SK-N-SH treated with all-trans-retinoic acid at 6 μM for 48 hours (cell line): ENCODE measurements around the gene CTXN1.

Experiments
- ARNTL ChIP-seq: fragments of 450-650 bp; formaldehyde crosslinking; IDR thresholded peaks from 2 replicates; pipeline ENCODE4 v1.5.0; 2020; ENCODE audit warnings: low read depth, mild to moderate bottlenecking, moderate library complexity, borderline replicate concordance
- CREB5 ChIP-seq: fragments of 250-450 bp; sonication (Bioruptor Pico); IDR thresholded peaks from 2 replicates; pipeline ENCODE4 v1.5.1; 2020; ENCODE audit warnings: low read depth, mild to moderate bottlenecking, moderate library complexity
- CSRNP3 ChIP-seq: fragments of 250-450 bp; sonication (Bioruptor Pico); IDR thresholded peaks from 2 replicates; pipeline ENCODE4 v1.5.1; 2021; ENCODE audit warnings: mild to moderate bottlenecking, moderate library complexity
- GLIS3 ChIP-seq: fragments of 250-450 bp; sonication (Bioruptor Pico); IDR thresholded peaks from 2 replicates; pipeline ENCODE4 v1.5.0; 2020; ENCODE audit warnings: mild to moderate bottlenecking, moderate library complexity
- OSR1 ChIP-seq: fragments of 250-450 bp; sonication (Bioruptor Pico); IDR thresholded peaks from 2 replicates; pipeline ENCODE4 v1.8.0; 2022; ENCODE audit warnings: moderate library complexity, mild to moderate bottlenecking, inconsistent platforms
- PATZ1 ChIP-seq: fragments of 250-450 bp; sonication (Bioruptor Pico); IDR thresholded peaks from 2 replicates; pipeline ENCODE4 v1.8.0; 2020; ENCODE audit warnings: mild to moderate bottlenecking, moderate library complexity, borderline replicate concordance
- PPARA ChIP-seq: fragments of 250-450 bp; sonication (Bioruptor Pico); IDR thresholded peaks from 2 replicates; pipeline ENCODE4 v1.5.0; 2020; ENCODE audit warnings: mild to moderate bottlenecking, borderline replicate concordance
- SNAI2 ChIP-seq: fragments of 250-450 bp; sonication (Bioruptor Pico); IDR thresholded peaks from 2 replicates; pipeline ENCODE4 v1.5.0; 2020; ENCODE audit warnings: mild to moderate bottlenecking, moderate library complexity
- TOX ChIP-seq: fragments of 250-450 bp; sonication (Bioruptor Pico); IDR thresholded peaks from 2 replicates; pipeline ENCODE4 v1.8.0; 2021; ENCODE audit warnings: mild to moderate bottlenecking, moderate library complexity, borderline replicate concordance
- TSHZ2 ChIP-seq: fragments of 250-450 bp; sonication (Bioruptor Pico); IDR thresholded peaks from 2 replicates; pipeline ENCODE4 v1.5.0; 2020; ENCODE audit warnings: mild to moderate bottlenecking, moderate library complexity
- ZFP3 ChIP-seq: fragments of 250-450 bp; sonication (Bioruptor Pico); IDR thresholded peaks from 2 replicates; pipeline ENCODE4 v1.5.0; 2020; ENCODE audit warnings: mild to moderate bottlenecking, moderate library complexity
- ZFP30 ChIP-seq: fragments of 450-650 bp; formaldehyde crosslinking; IDR thresholded peaks from 2 replicates; pipeline ENCODE4 v1.5.0; 2022; ENCODE audit warnings: mild to moderate bottlenecking, moderate library complexity
- ZNF70 ChIP-seq: fragments of 450-650 bp; formaldehyde crosslinking; IDR thresholded peaks from 2 replicates; pipeline ENCODE4 v1.5.0; 2020; ENCODE audit warnings: mild to moderate bottlenecking, moderate library complexity
- ZNF8 ChIP-seq: fragments of 450-650 bp; formaldehyde crosslinking; IDR thresholded peaks from 2 replicates; pipeline ENCODE4 v1.5.0; 2020; ENCODE audit warnings: mild to moderate bottlenecking, moderate library complexity

DNA sequence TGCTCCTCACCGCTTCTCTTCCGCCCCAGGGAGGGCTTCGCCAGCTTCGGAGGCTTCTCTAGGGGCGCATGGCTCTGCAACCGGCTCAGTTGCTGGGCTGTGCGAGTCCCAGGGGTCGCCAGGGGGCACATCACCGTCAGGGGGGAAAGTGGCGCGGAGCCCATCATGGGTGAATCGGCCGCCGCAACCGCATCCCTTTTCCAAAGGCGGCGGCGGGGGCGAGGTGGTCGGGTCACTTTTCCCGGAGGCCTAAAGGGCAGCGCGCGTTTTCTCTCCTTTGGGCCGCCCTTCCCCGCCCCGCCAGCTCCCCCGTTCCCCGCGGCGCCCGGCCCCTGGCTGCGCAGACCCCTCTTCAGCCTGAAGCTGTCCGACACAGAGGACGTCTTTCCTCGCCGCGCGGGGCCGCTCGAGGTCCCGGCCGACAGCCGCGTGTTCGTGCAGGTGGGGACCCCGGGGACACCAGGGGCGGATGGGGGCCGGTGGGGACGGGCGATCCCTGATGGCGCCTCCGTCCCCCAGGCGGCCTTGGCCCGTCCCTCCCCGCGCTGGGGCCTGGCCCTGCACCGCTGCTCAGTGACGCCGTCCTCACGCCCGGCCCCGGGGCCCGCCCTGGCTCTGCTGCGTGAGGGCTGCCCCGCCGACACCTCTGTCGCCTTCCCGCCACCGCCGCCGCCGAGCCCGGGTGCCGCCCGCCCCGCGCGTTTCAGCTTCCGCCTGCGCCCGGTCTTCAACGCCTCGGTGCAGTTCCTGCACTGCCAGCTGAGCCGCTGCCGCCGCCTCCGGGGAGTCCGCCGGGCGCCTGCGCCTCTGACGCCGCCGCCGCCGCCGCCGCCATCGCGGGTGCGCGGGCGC is 9.6 kb downstream of the CTXN1 start:
- TF ChIP-seq CREB5 (CRISPR knock-in tag), result no peak
- TF ChIP-seq ZNF70 (CRISPR knock-in tag), result no peak
- TF ChIP-seq PATZ1 (CRISPR knock-in tag), result no peak
- TF ChIP-seq ARNTL (CRISPR knock-in tag), result no peak
- TF ChIP-seq TSHZ2 (CRISPR knock-in tag), result no peak
- TF ChIP-seq GLIS3 (CRISPR knock-in tag), result no peak
- peak; percentile 92 for TF ChIP-seq ZFP3 (CRISPR knock-in tag)
- TF ChIP-seq ZNF8 (CRISPR knock-in tag), result no peak
- no peak for TF ChIP-seq SNAI2 (CRISPR knock-in tag)
- TF ChIP-seq OSR1 (CRISPR knock-in tag), result no peak
- TF ChIP-seq PPARA (CRISPR knock-in tag), result no peak
- no peak for TF ChIP-seq ZFP30
- TF ChIP-seq TOX, result no peak
- no peak for TF ChIP-seq CSRNP3
